HG03135 (cell line): Measurements from ENCODE around the gene BCHE.
"Not testable (repeated sequence)": the region's sequence is repeated elsewhere in the genome, so short reads cannot be mapped to it uniquely, and the experiment has no call there.

Experiments used
- ATAC-seq: cut with Tn5 transposase; IDR thresholded peaks from one replicate; pipeline ENCODE4 v1.9.1; 2021; ENCODE audit warnings: mild to moderate bottlenecking, moderate library complexity; ENCODE audit not compliant: unreplicated experiment

Gene BCHE

DNA sequence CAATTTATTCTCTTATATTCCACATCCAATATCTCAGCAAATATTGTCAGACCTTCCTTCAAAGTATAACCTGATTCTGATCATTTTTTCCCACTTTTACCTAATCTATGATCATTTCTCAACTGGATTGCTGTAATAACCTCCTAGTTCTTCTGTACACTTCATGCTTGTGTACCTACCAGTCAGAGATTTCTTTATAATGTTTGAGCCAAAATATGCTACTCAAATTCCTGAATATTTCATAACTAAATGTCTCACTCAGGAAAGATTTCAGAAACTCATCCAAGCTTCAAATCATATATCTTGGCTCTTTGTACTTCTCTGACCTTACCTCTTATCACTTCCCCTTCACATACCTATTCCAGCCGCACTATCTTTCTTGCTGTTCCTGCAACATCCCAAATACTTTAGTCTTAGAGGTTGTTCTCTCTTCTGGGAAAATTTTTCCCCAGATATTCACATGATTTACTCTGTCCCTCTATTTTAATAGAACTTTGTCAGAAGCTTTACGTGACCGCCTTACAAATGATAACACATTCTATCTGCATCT lies 20.0 kb downstream of the BCHE start:
- ATAC-seq, result no peak

DNA sequence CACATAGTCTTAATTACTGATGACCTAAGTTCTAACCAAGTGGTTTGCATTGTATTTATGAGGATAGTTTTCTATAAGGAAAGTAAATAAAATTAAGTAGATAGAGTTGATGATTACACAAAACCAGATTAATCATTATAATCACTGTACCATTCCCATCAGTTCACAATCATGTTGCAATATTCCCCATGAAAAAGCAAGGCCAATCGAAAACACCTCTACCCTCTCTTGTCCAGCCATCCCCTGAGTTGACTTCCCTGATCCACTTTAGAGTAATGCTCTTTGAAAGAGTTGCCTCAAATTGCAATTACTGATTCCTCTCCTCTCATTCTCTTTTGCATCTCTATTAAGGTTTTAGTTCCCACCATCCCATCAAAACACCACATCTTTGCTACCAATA lies 21.0 kb downstream of the BCHE start:
- ATAC-seq, result no peak

- ATAC-seq, result no peak
These were observed 21.5 kb downstream of the BCHE start for GRCh38 chr3:165815682-165816081.

GRCh38 chr3:165814380-165814779 lies 22.8 kb downstream of the BCHE start:
- ATAC-seq, result no peak

- not testable (repeated sequence) for ATAC-seq
These were observed 29.3 kb downstream of the BCHE start for GRCh38 chr3:165807937-165808336.

DNA sequence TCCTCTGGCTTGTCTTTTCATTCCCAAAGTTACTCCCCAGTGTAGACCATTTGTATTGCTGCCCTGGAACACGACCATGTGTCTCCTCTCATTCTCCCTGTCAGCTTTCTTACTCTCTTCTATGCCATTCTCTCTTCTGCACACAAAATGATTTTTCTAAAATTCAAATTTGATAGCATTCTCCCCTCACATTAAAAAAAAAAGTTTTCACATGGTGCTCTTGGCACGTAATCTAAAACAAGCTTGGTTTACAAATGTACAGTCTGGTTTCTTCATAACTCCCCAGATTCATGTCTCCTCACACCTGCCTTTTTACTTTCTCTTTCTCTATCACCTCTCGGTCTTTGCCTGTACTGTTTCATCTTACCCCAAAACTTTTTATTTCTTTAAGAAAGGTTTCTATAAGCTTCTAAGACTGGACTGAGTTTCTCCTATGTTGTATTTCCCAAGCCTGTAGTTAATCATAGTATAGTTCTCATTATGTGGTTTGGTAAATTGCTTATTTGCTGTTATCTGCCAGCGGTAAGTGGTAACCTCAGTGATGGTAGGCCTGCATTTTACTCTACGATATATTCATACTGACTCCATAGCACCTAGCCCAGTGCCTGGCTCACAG lies 31.2 kb downstream of the BCHE start:
- peak; percentile 65 for ATAC-seq

DNA sequence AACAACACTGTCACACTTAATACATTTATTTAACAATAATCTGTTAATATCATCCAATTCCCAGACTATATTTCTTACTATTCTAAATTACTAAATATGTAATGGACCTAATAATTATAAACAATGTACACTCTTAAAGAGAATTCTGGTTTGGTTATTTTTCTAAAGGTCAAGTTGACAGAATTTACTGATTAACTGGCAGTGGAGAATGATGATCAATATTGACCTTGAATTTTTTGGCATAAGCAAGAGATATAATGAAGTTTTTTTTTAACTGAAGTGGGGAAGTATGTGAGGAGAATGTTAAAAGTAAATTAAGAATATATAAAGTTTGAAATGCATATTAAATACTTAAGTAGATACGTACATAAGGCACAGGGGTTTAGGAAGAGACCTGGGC lies 33.8 kb downstream of the BCHE start:
- ATAC-seq, result no peak

- no peak for ATAC-seq
These were observed 36.3 kb downstream of the BCHE start for GRCh38 chr3:165800970-165801369.

GRCh38 chr3:165799026-165799425 lies 38.2 kb downstream of the BCHE start:
- ATAC-seq, result no peak

- ATAC-seq, result no peak
These were observed 39.7 kb downstream of the BCHE start for GRCh38 chr3:165797551-165797950.

DNA sequence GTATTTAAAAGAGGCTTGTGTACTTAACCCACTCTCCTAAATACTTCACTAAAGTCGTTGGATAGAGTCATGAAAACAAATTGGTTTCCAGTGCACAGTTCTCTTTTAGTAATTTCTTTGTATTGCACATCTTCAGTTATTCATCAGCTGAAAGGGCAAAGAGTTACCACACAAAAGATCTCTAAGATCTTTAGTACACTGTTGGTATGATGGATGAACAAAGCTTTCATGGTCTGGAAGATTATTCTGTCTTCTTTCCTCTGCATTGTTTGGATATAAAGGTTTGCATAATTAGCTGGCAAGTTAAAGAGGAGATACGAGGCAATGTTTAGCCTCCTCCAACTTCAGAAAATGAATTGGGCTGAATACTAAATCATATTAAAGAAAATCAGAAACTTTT lies 40.5 kb downstream of the BCHE start:
- ATAC-seq, result no peak

GRCh38 chr3:165788531-165788930 lies 48.7 kb downstream of the BCHE start:
- ATAC-seq, result no peak

DNA sequence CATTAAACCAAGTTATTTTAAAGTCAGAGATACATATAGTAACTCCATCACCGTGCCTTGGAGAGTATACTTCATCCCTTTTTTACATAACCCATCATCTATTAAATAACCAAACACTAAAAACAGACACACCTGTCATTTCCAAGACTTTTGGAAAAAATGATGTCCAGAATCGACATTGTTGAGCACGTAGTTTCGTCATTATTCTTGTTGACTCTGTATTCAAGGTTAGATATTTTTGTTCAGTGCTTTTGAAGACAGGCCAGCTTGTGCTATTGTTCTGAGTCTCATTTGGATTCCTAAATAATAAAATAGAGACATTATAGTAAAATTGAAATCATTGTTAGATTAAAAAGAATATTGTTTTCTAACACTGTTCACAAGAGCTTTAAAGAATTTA lies 51.2 kb downstream of the BCHE start:
- no peak for ATAC-seq

- no peak for ATAC-seq
These were observed 52.9 kb downstream of the BCHE start for GRCh38 chr3:165784337-165784736.

- no peak for ATAC-seq
These were observed 53.8 kb downstream of the BCHE start for GRCh38 chr3:165783383-165783782.

- no peak for ATAC-seq
These were observed 58.3 kb downstream of the BCHE start for GRCh38 chr3:165778891-165779290.

DNA sequence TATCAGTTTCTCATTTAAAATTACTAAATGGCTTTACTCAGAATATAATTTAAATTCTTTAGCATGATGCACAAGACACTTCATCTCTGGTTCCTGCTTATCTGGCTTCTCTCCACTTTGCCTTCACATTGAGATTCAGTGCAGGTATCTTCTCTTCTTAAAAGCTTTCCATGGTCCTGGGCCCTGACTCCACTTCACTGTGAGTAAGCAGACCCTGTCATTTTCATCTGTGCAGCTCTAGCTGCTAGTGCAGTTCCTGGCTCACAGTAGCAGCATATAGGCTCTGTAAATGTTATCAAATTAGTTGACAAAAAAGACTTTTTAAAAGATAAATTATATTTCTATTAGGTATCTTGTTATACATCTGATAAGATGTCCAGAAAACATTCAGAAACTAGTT lies 58.8 kb downstream of the BCHE start:
- ATAC-seq, result no peak

- ATAC-seq, result no peak
These were observed 61.4 kb downstream of the BCHE start for GRCh38 chr3:165775824-165776223.

DNA sequence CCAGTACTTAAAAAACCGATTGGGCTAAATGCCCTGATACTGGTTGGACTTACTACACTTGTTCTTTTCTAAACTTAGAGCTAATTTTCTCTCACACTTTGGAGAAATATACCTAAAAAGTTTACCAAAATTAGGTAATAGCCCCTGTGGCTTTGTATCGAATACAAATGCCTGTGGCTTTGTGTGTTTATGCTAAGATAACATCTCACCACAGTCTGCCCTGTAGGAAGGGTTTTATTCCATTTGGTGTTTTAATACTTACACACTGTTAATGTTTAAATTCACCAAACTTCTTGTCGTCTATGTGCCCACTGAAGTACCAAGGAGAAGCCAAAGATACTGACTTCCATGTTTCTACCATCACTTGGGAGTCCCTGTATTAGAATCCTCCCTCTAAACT lies 66.4 kb downstream of the BCHE start:
- no peak for ATAC-seq

- ATAC-seq, result no peak
These were observed 68.5 kb downstream of the BCHE start for GRCh38 chr3:165768680-165769079.

- no peak for ATAC-seq
These were observed 78.2 kb downstream of the BCHE start for GRCh38 chr3:165759041-165759440.

DNA sequence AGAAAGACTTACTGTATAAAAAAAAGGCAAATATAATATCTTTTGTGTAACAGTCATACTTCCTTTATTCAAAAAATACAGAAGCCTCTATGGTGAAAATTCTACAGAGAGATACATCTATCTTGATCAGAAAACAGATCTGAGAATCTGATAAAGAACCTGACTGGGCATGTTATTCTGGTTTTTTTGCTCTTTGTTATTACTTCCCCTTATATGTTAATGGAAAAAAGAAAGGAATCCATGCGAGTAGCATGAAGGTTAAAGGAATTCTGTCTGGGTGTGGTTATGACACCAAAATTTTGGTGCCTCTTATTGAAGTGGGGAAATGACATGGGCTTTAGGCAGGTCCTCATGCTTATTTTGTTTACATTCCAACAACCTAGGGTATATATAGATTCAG lies 81.7 kb downstream of the BCHE start:
- ATAC-seq, result no peak
